HEK293T (cell line): ENCODE data around the gene IKBKE.

Experiments used
- BHLHE40 ChIP-seq: fragments of 450-650 bp; IDR thresholded peaks from 2 replicates; pipeline ENCODE4 v1.6.1; 2016; ENCODE audit warnings: mild to moderate bottlenecking, moderate library complexity, borderline replicate concordance
- FOXK2 ChIP-seq: fragments of 450-650 bp; IDR thresholded peaks from 2 replicates; pipeline ENCODE4 v1.6.1; 2016; ENCODE audit warnings: mild to moderate bottlenecking
- PKNOX1 ChIP-seq: fragments of 450-650 bp; IDR thresholded peaks from 2 replicates; pipeline ENCODE4 v1.6.1; 2016
- SP1 ChIP-seq: fragments of 450-650 bp; IDR thresholded peaks from 2 replicates; pipeline ENCODE4 v1.6.1; 2017
- SUZ12 ChIP-seq: fragments of 450-650 bp; IDR thresholded peaks from 2 replicates; pipeline ENCODE4 v1.6.1; 2016; ENCODE audit warnings: mild to moderate bottlenecking

GRCh38 chr1:206502812-206503211, 32.5 kb downstream of the IKBKE start:
- TF ChIP-seq SP1 (no peak), PKNOX1 (no peak), FOXK2 (no peak), SUZ12 (no peak), BHLHE40 (no peak)
